Measurements from ENCODE around the gene MAVS. TPM values are rescaled to one million over a fixed set of nuclear protein-coding genes. Genes with fewer than 3 reads are reported as not detected.

MAVS gene
- total RNA-seq, 1 donor from 2014 or later = 41.5 TPM

GRCh38 chr20:3803289-3803688 is 43.3 kb upstream of the MAVS start:
- no peak overlapping the region for H3K4me3 ChIP-seq
- H3K9me3 ChIP-seq = no peaks in the 10 kb centered on the region
- peaks cover 95% of the 10 kb centered on the region for H3K4me1 ChIP-seq
- intact Hi-C loops (cut with DNase I) = no loop called here
- peak overlapping the region; percentile 96 for H3K27ac ChIP-seq
- peaks cover 75% of the 10 kb centered on the region for H3K36me3 ChIP-seq
- ATAC-seq (no peak), DNase-seq (no peak)
- no peaks in the 10 kb centered on the region for H3K27me3 ChIP-seq
- no peak for TF ChIP-seq CTCF (IDR thresholded peaks at IDR 0.05)

GRCh38 chr20:3803854-3804253 is 42.8 kb upstream of the MAVS start:
- DNase-seq (no peak), ATAC-seq (no peak)
- Histone ChIP-seq H3K9me3 (no peaks in the 10 kb centered on the region), H3K4me3 (no peak overlapping the region), H3K27ac (peak overlapping the region; percentile 96), H3K4me1 (peaks cover 92% of the 10 kb centered on the region), H3K27me3 (no peaks in the 10 kb centered on the region), H3K36me3 (peaks cover 69% of the 10 kb centered on the region)
- intact Hi-C loops (cut with DNase I) = no loop called here
- TF ChIP-seq CTCF (IDR thresholded peaks at IDR 0.05) = no peak

- ATAC-seq (peak; percentile 45), DNase-seq (no peak)
- Histone ChIP-seq H3K9me3 (no peaks in the 10 kb centered on the region), H3K27ac (peak overlapping the region; percentile 96), H3K4me3 (no peak overlapping the region), H3K4me1 (peaks cover 88% of the 10 kb centered on the region), H3K36me3 (peaks cover 68% of the 10 kb centered on the region), H3K27me3 (no peaks in the 10 kb centered on the region)
- TF ChIP-seq CTCF (IDR thresholded peaks at IDR 0.05) = no peak
- intact Hi-C loops (cut with DNase I) = no loop called here
Measured at GRCh38 chr20:3804254-3804751, 42.3 kb upstream of the MAVS start.

DNA sequence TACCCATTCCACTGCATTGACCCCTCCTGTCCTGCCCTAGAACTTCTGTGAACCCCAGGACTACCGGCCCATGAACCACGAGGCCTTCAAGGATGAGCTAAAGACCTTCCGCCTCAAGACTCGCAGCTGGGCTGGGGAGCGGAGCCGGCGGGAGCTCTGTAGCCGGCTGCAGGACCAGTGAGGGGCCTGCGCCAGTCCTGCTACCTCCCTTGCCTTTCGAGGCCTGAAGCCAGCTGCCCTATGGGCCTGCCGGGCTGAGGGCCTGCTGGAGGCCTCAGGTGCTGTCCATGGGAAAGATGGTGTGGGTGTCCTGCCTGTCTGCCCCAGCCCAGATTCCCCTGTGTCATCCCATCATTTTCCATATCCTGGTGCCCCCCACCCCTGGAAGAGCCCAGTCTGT is 41.9 kb upstream of the MAVS start:
- intact Hi-C loops (cut with DNase I) = no loop called here

DNA sequence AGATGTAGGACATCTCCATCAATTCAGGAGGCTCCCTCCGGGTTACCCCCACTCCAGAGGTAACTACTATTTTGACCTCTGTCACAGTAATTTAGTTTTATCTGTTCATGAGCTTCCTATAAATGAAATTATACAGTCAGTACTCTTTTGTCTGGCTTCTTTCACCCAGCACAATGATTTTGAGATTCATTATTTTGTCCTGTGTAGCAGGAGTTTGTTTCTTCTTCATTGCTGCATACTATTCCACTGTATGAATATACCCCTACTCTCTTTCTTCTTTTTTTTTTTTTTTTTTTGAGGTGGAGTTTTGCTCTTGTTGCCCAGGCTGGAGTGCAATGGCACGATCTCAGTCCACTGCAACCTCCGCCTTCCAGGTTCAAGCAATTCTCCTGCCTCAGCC is 38.1 kb upstream of the MAVS start:
- H3K36me3 ChIP-seq = peaks cover 26% of the 10 kb centered on the region
- peak overlapping the region; percentile 96 for H3K27ac ChIP-seq
- no peaks in the 10 kb centered on the region for H3K9me3 ChIP-seq
- TF ChIP-seq CTCF (IDR thresholded peaks at IDR 0.05) = no peak
- ATAC-seq = no peak
- H3K27me3 ChIP-seq = no peaks in the 10 kb centered on the region
- DNase-seq = no peak
- peak overlapping the region; percentile 42 for H3K4me3 ChIP-seq
- intact Hi-C loops (cut with DNase I) = no loop called here
- peaks cover 79% of the 10 kb centered on the region for H3K4me1 ChIP-seq

More for the DNA sequence above, 41.9 kb upstream of the MAVS start:
- Histone ChIP-seq H3K27me3 (no peaks in the 10 kb centered on the region), H3K4me1 (peaks cover 87% of the 10 kb centered on the region), H3K27ac (peak overlapping the region; percentile 96), H3K4me3 (no peak overlapping the region), H3K36me3 (peaks cover 64% of the 10 kb centered on the region), H3K9me3 (no peaks in the 10 kb centered on the region)
- no peak for TF ChIP-seq CTCF (IDR thresholded peaks at IDR 0.05)
- DNase-seq = no peak
- no peak for ATAC-seq

All from upper lobe of right lung (tissue), 1 donor.